HL-60/S4 treated with retinoic acid at 250 ng/mL for 4 days and 3 days (cell line): ENCODE data around the gene ABCA12.
"Not testable (repeated sequence)": the region's sequence is repeated elsewhere in the genome, so short reads cannot be mapped to it uniquely, and the experiment has no call there.

Experiments used
- in situ Hi-C: fragments of 300-500 bp; cut with MboI; formaldehyde crosslinking; loops from 2 replicates; pipeline ENCODE4 v1.7.0; 2022; ENCODE audit warnings: low sequenced_read_pairs

Gene ABCA12

GRCh38 chr2:215138479-215138878 is at the start of gene ABCA12:
ABCA12 (minus strand) TSS chr2:215138626; CDS start chr2:215138208, 418 bp downstream.
- in situ Hi-C loops = no loop called here

DNA sequence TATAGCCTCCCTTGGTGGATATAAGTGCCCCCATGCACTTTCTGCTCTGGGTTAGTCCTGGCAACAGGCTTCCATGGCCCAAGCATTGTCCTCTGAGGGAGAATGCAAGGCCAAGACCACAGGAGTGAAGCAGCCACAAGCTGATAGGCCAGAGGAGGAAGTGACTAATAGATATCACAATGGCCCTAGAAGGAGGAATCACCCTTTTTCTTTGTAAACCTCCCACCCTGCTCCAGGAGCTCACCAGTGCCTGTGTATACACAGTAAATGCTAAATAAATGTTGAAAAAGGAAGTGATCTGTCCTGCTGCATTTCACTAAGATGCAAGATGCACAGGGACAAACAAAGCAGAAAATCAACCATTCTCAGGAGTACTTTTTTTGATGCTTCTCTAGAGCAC is 49.7 kb upstream of the ABCA12 start:
- in situ Hi-C loops = no loop called here

DNA sequence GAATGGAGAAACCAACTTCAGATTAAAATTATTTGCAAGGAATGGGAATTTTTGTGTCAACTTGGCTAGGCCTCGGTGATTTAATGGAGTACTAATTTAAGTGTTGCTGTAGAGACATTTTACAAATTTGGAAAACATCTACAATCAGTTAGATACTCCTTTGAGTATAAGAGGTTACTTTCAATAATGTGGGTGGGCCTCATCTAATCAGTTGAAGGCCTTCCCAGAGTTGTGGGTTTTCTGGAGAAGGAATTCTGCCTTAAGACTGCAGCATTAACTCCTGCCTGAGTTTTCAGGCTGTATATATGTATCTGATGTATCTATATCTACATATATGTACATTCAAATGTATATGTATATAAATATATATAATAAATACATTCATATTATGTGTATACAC is 47.6 kb upstream of the ABCA12 start:
- in situ Hi-C loops = no loop called here

GRCh38 chr2:215178121-215178520 is 39.7 kb upstream of the ABCA12 start:
- in situ Hi-C loops = no loop called here

DNA sequence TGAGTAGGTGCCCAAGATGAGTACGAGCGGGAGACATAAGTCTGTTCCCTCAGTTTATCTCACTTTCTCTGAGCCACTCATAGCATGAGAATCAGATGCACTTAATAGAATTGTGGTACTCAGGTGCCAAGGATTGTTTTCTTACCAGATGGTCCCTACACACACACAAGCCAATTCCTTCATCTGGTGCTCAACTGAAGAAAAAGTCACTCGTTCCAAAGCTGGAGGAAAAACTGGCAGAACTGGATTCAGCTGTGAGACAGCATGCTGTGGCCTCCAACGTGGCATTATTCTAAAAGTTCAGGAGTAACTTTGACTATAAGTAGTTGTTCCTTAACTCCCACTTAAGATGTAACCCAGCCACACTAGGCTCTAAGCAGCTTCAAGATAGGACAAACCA is 33.4 kb upstream of the ABCA12 start:
- in situ Hi-C loops = no loop called here

DNA sequence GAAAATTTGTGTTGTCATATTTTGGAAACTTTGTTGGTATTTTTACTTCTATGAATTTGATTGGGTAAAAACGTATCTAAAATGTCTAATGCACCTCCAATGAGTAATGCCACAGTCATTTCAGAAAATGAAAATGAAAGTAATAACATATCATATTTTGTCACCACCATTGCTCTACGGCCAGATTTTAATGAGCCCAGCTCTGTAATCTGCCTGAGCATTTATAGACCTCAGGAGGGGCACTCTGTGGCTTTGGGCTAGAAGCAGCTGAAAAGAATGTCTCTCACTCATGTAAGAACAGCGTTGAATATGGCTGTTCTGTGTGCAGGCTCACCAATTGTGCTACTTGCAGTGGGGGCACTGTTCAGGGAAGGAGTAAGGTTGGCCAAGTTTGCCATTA is 32.7 kb upstream of the ABCA12 start:
- in situ Hi-C loops = no loop called here

GRCh38 chr2:215166505-215166904 is 28.1 kb upstream of the ABCA12 start:
- in situ Hi-C loops = not testable (repeated sequence)

- in situ Hi-C loops = not testable (repeated sequence)
Measured at GRCh38 chr2:215163319-215163718, 24.9 kb upstream of the ABCA12 start.

GRCh38 chr2:215161301-215161829 is 22.9 kb upstream of the ABCA12 start:
- in situ Hi-C loops = no loop called here

DNA sequence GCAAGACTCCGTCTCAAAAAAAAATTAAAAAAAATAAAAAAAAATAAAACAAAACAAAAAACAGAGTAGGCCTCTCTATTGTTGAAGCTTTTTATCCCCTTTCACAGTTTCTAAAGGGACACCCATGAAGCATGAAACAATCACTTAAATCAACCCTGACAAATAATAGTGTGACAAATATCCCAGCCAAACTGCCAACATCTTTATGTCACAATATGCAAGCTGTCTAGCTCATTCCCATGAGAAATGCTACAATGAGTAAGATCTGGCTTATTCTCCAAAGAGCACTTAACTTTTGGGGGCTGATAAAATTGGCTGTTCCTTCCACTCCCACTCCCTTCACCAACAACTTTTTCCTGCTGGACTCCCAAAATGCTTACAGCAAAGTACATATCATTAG is 21.7 kb upstream of the ABCA12 start:
- in situ Hi-C loops = no loop called here

DNA sequence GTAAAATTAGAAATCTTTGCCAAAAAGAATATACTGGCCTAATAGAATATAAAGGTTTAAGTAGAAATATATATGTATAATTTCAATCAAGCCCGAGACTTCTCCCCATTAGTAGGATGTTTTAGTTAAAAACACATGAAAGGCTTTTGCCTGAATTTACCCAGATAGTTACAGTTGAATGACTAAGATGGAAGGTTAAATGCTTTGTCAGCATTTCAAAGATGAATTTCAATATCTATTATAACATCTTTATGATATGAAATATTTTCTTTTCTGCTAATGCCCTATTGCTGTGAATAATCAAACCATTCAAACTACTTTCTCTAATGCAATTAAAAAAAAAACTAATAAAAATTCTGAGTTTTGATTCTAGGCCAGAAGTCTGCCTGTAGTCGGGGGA is 18.0 kb upstream of the ABCA12 start:
- in situ Hi-C loops = no loop called here

- in situ Hi-C loops = no loop called here
Measured at GRCh38 chr2:215149894-215150293, 11.5 kb upstream of the ABCA12 start.

GRCh38 chr2:215149486-215149885 is 11.1 kb upstream of the ABCA12 start:
- in situ Hi-C loops = no loop called here

DNA sequence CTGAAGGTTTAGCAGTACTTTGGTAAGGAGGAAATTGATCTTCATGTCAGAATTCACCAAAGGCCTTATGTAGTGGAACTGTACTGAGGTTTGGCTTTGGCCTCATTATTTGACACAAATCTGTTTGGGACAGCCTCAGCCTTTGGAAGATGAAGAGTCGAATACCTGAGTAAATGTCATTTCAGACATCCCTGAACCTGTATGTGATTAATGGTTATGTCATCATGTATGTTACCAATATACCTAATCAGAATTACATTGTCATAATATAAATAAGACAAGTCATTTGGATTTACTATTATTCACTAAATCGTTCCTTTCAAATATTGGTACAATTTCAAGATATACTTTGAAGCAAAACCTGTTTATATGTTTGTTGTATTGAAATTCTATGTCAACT is 10.6 kb upstream of the ABCA12 start:
- in situ Hi-C loops = no loop called here

DNA sequence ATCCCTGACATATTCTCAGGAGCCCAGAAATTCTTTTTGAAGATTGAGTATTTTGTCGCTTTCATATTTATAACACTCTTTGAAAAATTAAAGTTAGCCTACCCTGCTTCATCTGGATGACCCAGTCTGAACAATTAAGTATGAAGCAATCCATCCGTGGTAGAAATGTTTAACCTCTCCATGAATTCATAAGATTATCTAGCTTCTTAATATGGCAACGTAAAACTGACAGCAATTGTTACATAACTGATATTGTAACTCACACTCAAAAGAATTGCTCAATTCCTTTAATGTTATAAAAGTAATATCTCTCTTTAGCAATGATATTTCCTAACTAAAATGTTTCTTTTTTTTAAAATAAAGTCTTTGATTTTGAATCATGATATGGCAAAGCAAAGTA is 7.2 kb upstream of the ABCA12 start:
- in situ Hi-C loops = no loop called here

GRCh38 chr2:215144106-215144875 is 5.9 kb upstream of the ABCA12 start:
- in situ Hi-C loops = no loop called here

DNA sequence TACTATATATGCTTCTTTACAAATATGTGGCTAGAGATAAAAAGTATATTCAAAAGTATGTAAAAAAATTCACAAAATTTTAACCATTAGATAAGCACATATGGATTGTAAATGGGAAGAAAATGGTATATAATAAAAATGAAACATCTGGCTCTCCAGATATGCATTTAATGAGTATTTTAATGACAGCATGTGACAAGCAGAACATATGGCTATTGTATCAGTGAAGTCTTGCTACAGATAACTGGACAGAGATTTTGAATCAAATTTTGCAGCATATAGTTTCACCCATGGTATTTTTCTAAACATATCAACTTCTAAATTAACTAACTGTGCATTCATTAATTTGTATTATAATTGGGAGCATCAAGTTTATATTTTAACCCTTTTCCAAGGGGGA is 5.0 kb upstream of the ABCA12 start:
- in situ Hi-C loops = no loop called here

- in situ Hi-C loops = no loop called here
Measured at GRCh38 chr2:215141706-215142105, 3.3 kb upstream of the ABCA12 start.

- in situ Hi-C loops = no loop called here
Measured at GRCh38 chr2:215140166-215140707, 1.8 kb upstream of the ABCA12 start.

DNA sequence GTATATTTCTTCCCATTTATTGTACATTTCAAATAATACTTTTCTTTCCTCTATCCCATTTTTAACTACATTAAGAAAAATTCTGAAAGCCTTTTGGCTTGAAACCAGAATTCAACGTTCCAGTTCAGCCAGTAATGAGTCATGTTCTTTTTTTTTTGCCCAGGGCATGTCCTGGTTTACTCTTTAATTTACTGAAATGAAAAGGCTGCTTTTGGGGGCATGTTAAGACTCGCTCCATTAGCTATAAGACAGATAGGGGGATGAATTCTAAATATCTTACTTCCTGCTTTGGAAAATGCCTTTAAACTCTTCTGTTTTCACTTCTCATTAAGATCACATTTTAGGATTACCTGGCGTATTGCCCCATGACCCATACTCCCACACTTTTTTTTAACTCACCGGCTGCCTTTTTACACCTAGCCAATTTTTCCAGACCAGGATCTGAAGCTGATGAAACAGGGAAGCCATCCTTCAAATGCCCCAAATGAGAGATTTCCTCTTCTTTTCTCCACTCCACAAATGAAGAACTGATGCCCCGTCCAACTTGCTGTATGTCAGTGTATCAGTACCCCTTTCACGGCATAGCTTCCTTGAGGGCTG is 585 bp downstream of the ABCA12 start:
- in situ Hi-C loops = no loop called here

DNA sequence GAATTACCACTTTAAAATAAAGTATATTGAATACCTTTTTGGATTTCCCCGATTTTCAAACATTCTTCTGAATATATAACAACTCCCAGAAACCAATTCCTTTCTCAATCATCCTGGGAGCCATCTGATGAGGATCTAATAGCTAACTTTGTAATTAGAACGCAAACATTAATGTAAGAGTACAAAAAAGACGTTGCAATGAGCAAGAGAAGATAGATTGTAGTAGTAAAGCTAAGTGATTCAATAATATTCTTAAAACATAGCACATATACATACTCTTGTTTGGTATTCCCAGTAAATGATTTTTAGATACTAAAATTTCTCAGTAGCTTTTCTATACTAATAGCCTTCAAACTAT is 1.1 kb downstream of the ABCA12 start:
- in situ Hi-C loops = no loop called here

- in situ Hi-C loops = no loop called here
Measured at GRCh38 chr2:215136669-215137328, 1.6 kb downstream of the ABCA12 start.
